Fibroblast of mammary gland (primary cell): ENCODE data around the gene ADCY1.

Experiments
- DNase-seq: peaks from one replicate; pipeline ENCODE4 v3.0.0-alpha.2; 2010; ENCODE audit warnings: low read depth
- H3K4me3 ChIP-seq: 2 replicates; pipeline ENCODE4 v1.5.1; 2011; ENCODE audit warnings: low read depth, mild to moderate bottlenecking, low read length, moderate library complexity; ENCODE audit not compliant: control insufficient read depth
- CTCF ChIP-seq: conservative IDR thresholded peaks from 2 replicates; pipeline ENCODE4 v1.5.1; 2011; ENCODE audit warnings: low read depth, low read length, inconsistent platforms; ENCODE audit not compliant: control insufficient read depth, insufficient read depth

Gene ADCY1

GRCh38 chr7:45623740-45624391, 49.7 kb downstream of the ADCY1 start:
- H3K4me3 ChIP-seq: no peak overlapping the region
- DNase-seq: no peak
- TF ChIP-seq CTCF: no peak

DNA sequence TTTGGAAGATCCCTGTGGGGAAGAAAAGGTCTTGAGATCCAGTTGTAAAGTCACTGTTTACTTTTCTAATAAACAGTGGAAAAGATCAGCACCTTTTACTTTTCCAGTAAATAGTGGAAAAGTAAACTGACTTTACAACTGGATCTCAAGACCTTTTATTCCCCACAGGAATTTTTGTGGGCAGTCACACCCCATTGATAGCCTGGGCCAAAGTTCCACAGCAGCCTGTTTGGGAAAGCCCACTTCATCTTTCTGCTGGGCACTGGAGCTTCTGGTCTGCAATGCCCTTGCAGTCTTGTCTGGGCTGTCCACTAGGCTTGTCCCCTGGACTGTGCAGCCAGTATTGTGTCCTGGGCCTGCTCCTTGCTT, 50.2 kb downstream of the ADCY1 start:
- no peak for DNase-seq

GRCh38 chr7:45625067-45625466, 50.9 kb downstream of the ADCY1 start:
- H3K4me3 ChIP-seq: no peak overlapping the region
- peak; percentile 6 for DNase-seq
- TF ChIP-seq CTCF: no peak

More for the DNA sequence above, 50.2 kb downstream of the ADCY1 start:
- no peak for TF ChIP-seq CTCF
- H3K4me3 ChIP-seq: no peak overlapping the region

DNA sequence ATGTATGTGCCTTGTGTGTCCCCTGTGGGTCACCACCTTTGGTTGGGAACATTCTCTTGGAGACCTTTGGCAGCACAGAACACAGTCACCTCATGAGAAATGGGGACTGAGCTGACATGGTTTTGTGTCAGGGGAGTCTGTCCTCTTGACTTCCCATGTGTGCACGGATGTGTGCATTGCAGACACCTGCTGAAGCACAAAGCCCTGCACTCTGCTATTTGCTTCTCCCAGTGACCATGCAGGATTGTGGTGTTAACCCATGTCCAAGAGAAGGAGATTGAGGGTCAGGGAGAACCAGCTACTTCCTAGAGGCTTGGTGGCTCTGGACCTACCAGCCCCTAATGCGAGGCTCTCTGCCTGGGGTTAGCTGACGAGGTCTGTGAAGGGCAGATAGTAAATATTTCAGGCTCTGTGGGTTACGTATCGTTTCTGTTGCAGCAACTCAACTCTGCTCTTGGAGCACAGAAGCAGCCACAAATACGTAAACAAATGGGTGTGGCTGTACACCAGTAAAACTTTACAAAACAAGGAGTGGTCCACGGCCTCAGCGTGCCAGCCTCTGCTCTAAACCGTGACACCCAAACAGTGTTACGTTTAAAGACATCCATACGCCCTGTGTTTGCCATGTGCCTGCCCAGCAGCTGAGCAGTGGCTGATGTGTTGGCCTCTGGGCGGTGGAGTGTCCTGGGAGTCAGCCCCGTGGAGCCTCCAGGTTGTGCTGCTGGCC, 51.7 kb downstream of the ADCY1 start:
- no peak for DNase-seq
- TF ChIP-seq CTCF: no peak
- H3K4me3 ChIP-seq: no peak overlapping the region

DNA sequence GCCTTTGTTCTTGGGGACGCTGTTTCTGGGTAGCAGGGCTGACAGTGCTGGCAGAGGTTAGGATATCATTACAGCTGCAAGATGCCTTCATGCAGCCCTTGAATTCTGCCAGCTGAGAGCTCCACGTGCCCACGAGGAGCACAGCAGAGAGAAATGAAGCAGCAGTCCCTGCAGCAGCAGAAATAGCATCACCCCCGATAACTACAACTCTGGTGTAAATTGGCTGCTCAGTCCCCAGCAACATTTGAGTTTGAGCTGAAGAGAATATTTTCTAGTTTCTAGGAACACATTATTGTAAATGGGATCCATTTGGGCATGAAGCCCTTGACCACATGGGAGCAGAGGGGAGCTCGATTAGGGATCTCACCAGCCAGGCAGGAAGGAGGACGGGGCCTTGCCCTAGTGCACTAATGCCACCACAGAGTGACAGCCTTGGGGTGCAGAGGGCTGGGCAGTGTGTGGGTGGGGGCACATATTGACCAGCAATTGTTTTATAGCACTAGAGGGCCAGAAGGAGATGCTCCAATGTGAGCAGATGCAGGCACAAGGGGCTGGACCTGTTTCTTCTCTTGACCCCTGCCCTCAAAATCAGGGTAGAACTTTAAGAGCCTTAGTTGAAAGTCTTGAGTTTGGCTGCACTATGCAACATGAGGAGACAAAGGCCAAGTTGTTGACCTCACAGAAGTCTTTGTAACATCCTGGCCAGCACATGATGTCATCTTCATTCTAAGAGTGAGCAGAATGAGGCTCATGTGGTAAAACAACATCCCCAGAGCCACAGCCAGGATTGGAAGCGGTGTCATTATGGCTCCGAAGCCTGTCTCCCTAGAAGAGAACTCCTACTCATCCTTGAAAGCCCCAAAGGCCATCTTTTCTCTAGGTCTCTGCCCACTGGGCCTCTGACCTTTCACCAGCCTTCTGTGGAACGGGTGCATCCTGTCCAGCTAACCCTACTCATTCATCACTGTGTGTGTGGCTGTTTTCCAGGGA, 52.6 kb downstream of the ADCY1 start:
- TF ChIP-seq CTCF: no peak
- DNase-seq: peak; percentile 23
- H3K4me3 ChIP-seq: no peak overlapping the region

GRCh38 chr7:45627691-45628456, 53.7 kb downstream of the ADCY1 start:
- DNase-seq: no peak
- no peak overlapping the region for H3K4me3 ChIP-seq
- TF ChIP-seq CTCF: no peak
